HCT116 (cell line): ENCODE measurements around the gene TPP1. TPM values are rescaled to one million over a fixed set of nuclear protein-coding genes. Genes with fewer than 3 reads are reported as not detected.

Source experiments
- ATAC-seq: fragments of 200-7000 bp; cut with Tn5 transposase; 2 replicates; pipeline ENCODE4 v1.9.1; 2020; ENCODE audit warnings: mild to moderate bottlenecking, moderate library complexity
- BruUV-seq: library from RNA; stranded (reverse); fragments of 400-500 nt; replicated peaks from 2 replicates; lab custom pipeline; 2021; lab: Mats Ljungman, UMichigan
- CTCF ChIA-PET: fragments of 300-600 bp; sonication (Branson Sonifier 250); formaldehyde crosslinking; loops from one replicate; lab custom pipeline; 2021; ENCODE audit warnings: antibody characterized with exemption; lab: Charles Lee
- POLR2A ChIA-PET: fragments of 300-600, 350-600 bp; sonication (Branson Sonifier 250); formaldehyde crosslinking; loops from one replicate; lab custom pipeline; 2021; ENCODE audit warnings: antibody characterized with exemption; lab: Charles Lee
- RAD21 ChIA-PET, 2 experiments: fragments of 300-600 bp; sonication (Branson Sonifier 250); formaldehyde crosslinking; loops; one replicate each; lab custom pipeline; 2023; ENCODE audit warnings: low total read pairs in 2 of 2; ENCODE audit not compliant: uncharacterized antibody in 2 of 2, unreplicated experiment in 2 of 2, low non-redundant PET in 1 of 2; lab: Charles Lee
- DNase-seq: peaks from one replicate; pipeline ENCODE4 v3.0.0-alpha.2; 2010; ENCODE audit warnings: low read depth, low spot score
- H2AFZ ChIP-seq: fragments of 200-600 bp; shearing (Covaris generic), sonication (generic); 2 replicates; pipeline ENCODE4 v1.6.1; 2017; ENCODE audit warnings: low read depth, mixed run types, mixed read lengths, antibody characterized with exemption, low read length; ENCODE audit not compliant: poor library complexity, severe bottlenecking
- H3K27ac ChIP-seq: 2 replicates; pipeline ENCODE4 v1.5.1; 2012; ENCODE audit warnings: low read depth, low read length
- H3K27me3 ChIP-seq: fragments of 200-600 bp; sonication (generic); 2 replicates; pipeline ENCODE4 v1.6.1; 2016; ENCODE audit warnings: mixed run types, low read length, mixed read lengths; ENCODE audit not compliant: insufficient read depth
- H3K36me3 ChIP-seq, 2 experiments: fragments of 200-500 bp in 1 of 2; fragments of 200-600 bp in 1 of 2; sonication (Bioruptor generic) in 1 of 2; sonication (generic) in 1 of 2; 2 replicates each; pipeline versions ENCODE4 v1.5.1 to v1.6.1; 2014 to 2016; ENCODE audit warnings: low read length in 2 of 2, inconsistent platforms in 1 of 2, mixed read lengths in 1 of 2, mixed run types in 1 of 2; ENCODE audit not compliant: insufficient read depth in 2 of 2, control insufficient read depth in 1 of 2
- H3K4me1 ChIP-seq, 2 experiments: fragments of 200-600 bp in 1 of 2; sonication (generic) in 1 of 2; 2 replicates each; pipeline versions ENCODE4 v1.5.1 to v1.6.1; 2012 to 2017; ENCODE audit warnings: low read length in 2 of 2, inconsistent platforms in 1 of 2, mild to moderate bottlenecking in 1 of 2, mixed read lengths in 1 of 2, mixed run types in 1 of 2, moderate library complexity in 1 of 2; ENCODE audit not compliant: insufficient read depth in 2 of 2, control insufficient read depth in 1 of 2
- H3K4me2 ChIP-seq: fragments of 200-600 bp; sonication (generic); 2 replicates; pipeline ENCODE4 v1.6.1; 2017; ENCODE audit warnings: mixed run types, low read length, mixed read lengths
- H3K4me3 ChIP-seq, 2 experiments: fragments of 200-600 bp in 1 of 2; sonication (generic) in 1 of 2; replicated peaks in 1 of 2; 2 replicates each; pipeline ENCODE4 v1.5.1; 2011 to 2016; ENCODE audit warnings: low read length in 2 of 2, control low read depth in 1 of 2, low read depth in 1 of 2, mild to moderate bottlenecking in 1 of 2, mixed read lengths in 1 of 2, mixed run types in 1 of 2
- H3K79me2 ChIP-seq: fragments of 200-600 bp; sonication (generic); 2 replicates; pipeline ENCODE4 v1.6.1; 2017; ENCODE audit warnings: mild to moderate bottlenecking, mixed run types, low read length, moderate library complexity, mixed read lengths; ENCODE audit not compliant: insufficient read depth
- H3K9ac ChIP-seq: fragments of 200-600 bp; sonication (generic); 2 replicates; pipeline ENCODE4 v1.6.1; 2016; ENCODE audit warnings: low read length, mixed read lengths
- H3K9me2 ChIP-seq: fragments of 200-600 bp; sonication (generic), shearing (Covaris generic); 2 replicates; pipeline ENCODE4 v1.6.1; 2017; ENCODE audit warnings: mixed run types, mild to moderate bottlenecking, moderate library complexity; ENCODE audit not compliant: insufficient read depth
- H3K9me3 ChIP-seq, 2 experiments: fragments of 200-500 bp in 1 of 2; fragments of 200-600 bp in 1 of 2; sonication (Bioruptor generic) in 1 of 2; sonication (generic) in 1 of 2; 2 replicates each; pipeline ENCODE4 v1.6.1; 2014 to 2017; ENCODE audit warnings: low read length in 2 of 2, mixed read lengths in 2 of 2, inconsistent platforms in 1 of 2, low read depth in 1 of 2, mild to moderate bottlenecking in 1 of 2, mixed run types in 1 of 2, moderate library complexity in 1 of 2; ENCODE audit not compliant: control insufficient read depth in 1 of 2, insufficient read depth in 1 of 2
- H4K20me1 ChIP-seq: fragments of 200-600 bp; sonication (generic), shearing (Covaris generic); 2 replicates; pipeline ENCODE4 v1.6.1; 2017; ENCODE audit warnings: mixed run types, mild to moderate bottlenecking, moderate library complexity; ENCODE audit not compliant: insufficient read depth
- CEBPB ChIP-seq: IDR thresholded peaks from 2 replicates; pipeline ENCODE4 v1.6.1; 2012; ENCODE audit warnings: low read depth
- CTCF ChIP-seq, 3 experiments: fragments of 200-600 bp in 1 of 3; sonication (generic) in 1 of 3; IDR thresholded peaks in 2 of 3; conservative IDR thresholded peaks in 1 of 3; 2 replicates each; pipeline ENCODE4 v1.5.1; 2012 to 2017; ENCODE audit warnings: low read depth in 2 of 3, low read length in 2 of 3, antibody characterized with exemption in 1 of 3, borderline replicate concordance in 1 of 3, control low read depth in 1 of 3, mild to moderate bottlenecking in 1 of 3, mixed read lengths in 1 of 3, mixed run types in 1 of 3, moderate library complexity in 1 of 3; ENCODE audit not compliant: insufficient read depth in 1 of 3
- ELF1 ChIP-seq: IDR thresholded peaks from 2 replicates; pipeline ENCODE4 v1.6.1; 2012; ENCODE audit warnings: low read depth, borderline replicate concordance
- EZH2 ChIP-seq: fragments of 200-600 bp; sonication (generic); IDR thresholded peaks from 2 replicates; pipeline ENCODE4 v1.6.1; 2017; ENCODE audit warnings: antibody characterized with exemption, mixed run types
- EZH2phosphoT487 ChIP-seq: fragments of 200-600 bp; IDR thresholded peaks from 2 replicates; pipeline ENCODE4 v1.6.1; 2018; ENCODE audit warnings: antibody characterized with exemption, borderline replicate concordance
- JUND ChIP-seq: IDR thresholded peaks from 2 replicates; pipeline ENCODE4 v1.6.1; 2012
- POLR2A ChIP-seq: IDR thresholded peaks from 2 replicates; pipeline ENCODE4 v1.7.0; 2011; ENCODE audit warnings: borderline replicate concordance; ENCODE audit not compliant: insufficient read depth, insufficient read length; ENCODE audit errors: extremely low read depth
- POLR2AphosphoS5 ChIP-seq: IDR thresholded peaks from 2 replicates; pipeline ENCODE4 v1.6.1; 2011; ENCODE audit warnings: mild to moderate bottlenecking, low read depth, low read length, moderate library complexity
- SP1 ChIP-seq: IDR thresholded peaks from 2 replicates; pipeline ENCODE4 v1.6.1; 2012; ENCODE audit warnings: low read depth
- SRF ChIP-seq: IDR thresholded peaks from 2 replicates; pipeline ENCODE4 v1.6.1; 2012; ENCODE audit warnings: low read depth
- TCF7L2 ChIP-seq: IDR thresholded peaks from 2 replicates; pipeline ENCODE4 v1.7.0; 2011; ENCODE audit warnings: borderline replicate concordance, inconsistent platforms; ENCODE audit not compliant: insufficient read depth, insufficient read length; ENCODE audit errors: extremely low read depth
- YY1 ChIP-seq: IDR thresholded peaks from 2 replicates; pipeline ENCODE4 v1.6.1; 2011; ENCODE audit warnings: low read length, low read depth, moderate library complexity, mild to moderate bottlenecking; ENCODE audit not compliant: insufficient replicate concordance; ENCODE audit errors: extremely low read depth
- ZBTB33 ChIP-seq: IDR thresholded peaks from 2 replicates; pipeline ENCODE4 v1.6.1; 2011; ENCODE audit warnings: mild to moderate bottlenecking, low read length, moderate library complexity; ENCODE audit not compliant: insufficient replicate concordance; ENCODE audit errors: extremely low read depth
- ZFX ChIP-seq: fragments of 450-650 bp; IDR thresholded peaks from 2 replicates; pipeline ENCODE4 v1.6.1; 2017
- intact Hi-C: fragments of 100-400 bp; cut with micrococcal nuclease; formaldehyde crosslinking; loops from 2 replicates; pipeline ENCODE4 v1.10.0; 2022
- total RNA-seq: library from RNA; stranded (reverse); gene quantifications from one replicate; pipeline ENCODE4 v1.2.1, GENCODE V29; 2021; ENCODE audit not compliant: unreplicated experiment
- TF ChIP-seq, protein P1 (sequence below): IDR thresholded peaks from 2 replicates; pipeline ENCODE4 v1.6.1; 2012
- TF ChIP-seq, protein P2 (sequence below): IDR thresholded peaks from 2 replicates; pipeline ENCODE4 v1.6.1; 2012; ENCODE audit warnings: low read depth
- TF ChIP-seq, protein P3 (sequence below): IDR thresholded peaks from 2 replicates; pipeline ENCODE4 v1.6.1; 2012

The TPP1 gene
- total RNA-seq, 1 experiment from 2014 or later = 44.7 TPM

GRCh38 chr11:6571434-6572008 lies 47.7 kb downstream of the TPP1 start:
- Histone ChIP-seq H4K20me1 (no peaks in the 10 kb centered on the region), H3K4me3 (no peak overlapping the region), H3K27me3 (no peaks in the 10 kb centered on the region), H3K9me3 (no peaks in the 10 kb centered on the region), H3K9ac (no peak overlapping the region), H3K9me2 (no peaks in the 10 kb centered on the region), H2AFZ (no peak overlapping the region)
- ATAC-seq (no peak), DNase-seq (no peak)
- no TSS peak for BruUV-seq
- RAD21 ChIA-PET = no interaction called here
- intact Hi-C loops = no loop called here
- no peak for TF ChIP-seq POLR2AphosphoS5
- no peak for TF ChIP-seq CEBPB
- TF ChIP-seq JUND = no peak
- TF ChIP-seq ELF1 = no peak
- TF ChIP-seq, protein P1, sequence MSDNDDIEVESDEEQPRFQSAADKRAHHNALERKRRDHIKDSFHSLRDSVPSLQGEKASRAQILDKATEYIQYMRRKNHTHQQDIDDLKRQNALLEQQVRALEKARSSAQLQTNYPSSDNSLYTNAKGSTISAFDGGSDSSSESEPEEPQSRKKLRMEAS = no peak
- TF ChIP-seq ZBTB33 = no peak
- TF ChIP-seq, protein P2, sequence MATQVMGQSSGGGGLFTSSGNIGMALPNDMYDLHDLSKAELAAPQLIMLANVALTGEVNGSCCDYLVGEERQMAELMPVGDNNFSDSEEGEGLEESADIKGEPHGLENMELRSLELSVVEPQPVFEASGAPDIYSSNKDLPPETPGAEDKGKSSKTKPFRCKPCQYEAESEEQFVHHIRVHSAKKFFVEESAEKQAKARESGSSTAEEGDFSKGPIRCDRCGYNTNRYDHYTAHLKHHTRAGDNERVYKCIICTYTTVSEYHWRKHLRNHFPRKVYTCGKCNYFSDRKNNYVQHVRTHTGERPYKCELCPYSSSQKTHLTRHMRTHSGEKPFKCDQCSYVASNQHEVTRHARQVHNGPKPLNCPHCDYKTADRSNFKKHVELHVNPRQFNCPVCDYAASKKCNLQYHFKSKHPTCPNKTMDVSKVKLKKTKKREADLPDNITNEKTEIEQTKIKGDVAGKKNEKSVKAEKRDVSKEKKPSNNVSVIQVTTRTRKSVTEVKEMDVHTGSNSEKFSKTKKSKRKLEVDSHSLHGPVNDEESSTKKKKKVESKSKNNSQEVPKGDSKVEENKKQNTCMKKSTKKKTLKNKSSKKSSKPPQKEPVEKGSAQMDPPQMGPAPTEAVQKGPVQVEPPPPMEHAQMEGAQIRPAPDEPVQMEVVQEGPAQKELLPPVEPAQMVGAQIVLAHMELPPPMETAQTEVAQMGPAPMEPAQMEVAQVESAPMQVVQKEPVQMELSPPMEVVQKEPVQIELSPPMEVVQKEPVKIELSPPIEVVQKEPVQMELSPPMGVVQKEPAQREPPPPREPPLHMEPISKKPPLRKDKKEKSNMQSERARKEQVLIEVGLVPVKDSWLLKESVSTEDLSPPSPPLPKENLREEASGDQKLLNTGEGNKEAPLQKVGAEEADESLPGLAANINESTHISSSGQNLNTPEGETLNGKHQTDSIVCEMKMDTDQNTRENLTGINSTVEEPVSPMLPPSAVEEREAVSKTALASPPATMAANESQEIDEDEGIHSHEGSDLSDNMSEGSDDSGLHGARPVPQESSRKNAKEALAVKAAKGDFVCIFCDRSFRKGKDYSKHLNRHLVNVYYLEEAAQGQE = no peak
- TF ChIP-seq TCF7L2 = no peak
- TF ChIP-seq SRF = no peak
- no peak for TF ChIP-seq YY1
- TF ChIP-seq CTCF (IDR thresholded peaks at IDR 0.05 in 2 of 3, conservative IDR thresholded peaks at IDR 0.05 in 1 of 3; ENCODE audit: borderline replicate concordance in 1 of 3, insufficient read depth in 1 of 3, low read depth in 2 of 3, low read length in 2 of 3) = no peak
- no peak for TF ChIP-seq ZFX
- no peak for TF ChIP-seq EZH2
- TF ChIP-seq POLR2A = no peak
- no peak for TF ChIP-seq EZH2phosphoT487
- TF ChIP-seq, protein P3, sequence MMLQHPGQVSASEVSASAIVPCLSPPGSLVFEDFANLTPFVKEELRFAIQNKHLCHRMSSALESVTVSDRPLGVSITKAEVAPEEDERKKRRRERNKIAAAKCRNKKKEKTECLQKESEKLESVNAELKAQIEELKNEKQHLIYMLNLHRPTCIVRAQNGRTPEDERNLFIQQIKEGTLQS = no peak
- no peak for TF ChIP-seq SP1
- TF ChIP-seq, all 23 proteins: peak for 0
- Histone ChIP-seq H3K4me2 (no peak overlapping the region), H3K4me1 (no peaks in the 10 kb centered on the region), H3K79me2 (no peaks in the 10 kb centered on the region), H3K27ac (no peak overlapping the region), H3K36me3 (no peaks in the 10 kb centered on the region)
- POLR2A ChIA-PET = no interaction called here
- CTCF ChIA-PET = no interaction called here
